ENCODE results near the gene ABRACL.

GRCh38 chr6:138997136-138997535 is 31.4 kb upstream of the ABRACL start:
- TF ChIP-seq CTCF (IDR thresholded peaks at IDR 0.05), result no peak
- TF ChIP-seq POLR2A (IDR thresholded peaks at IDR 0.05), result no peak
